HepG2 (cell line): ENCODE measurements around the gene PPCDC. TPM values are rescaled to one million over a fixed set of nuclear protein-coding genes. Genes with fewer than 3 reads are reported as not detected.

ENCODE experiments used
- AHR ChIP-seq: IDR thresholded peaks from 2 replicates; pipeline ENCODE4 v1.6.1; 2018; ENCODE audit warnings: missing genetic modification reagents, missing compliant biosample characterization
- CHD4 ChIP-seq: fragments of 200-600 bp; sonication (generic); IDR thresholded peaks from 2 replicates; pipeline ENCODE4 v1.7.0; 2017; ENCODE audit warnings: mild to moderate bottlenecking, low read length, borderline replicate concordance
- E2F1 ChIP-seq: sonication (generic); formaldehyde crosslinking; IDR thresholded peaks from 2 replicates; pipeline ENCODE4 v1.5.0; 2020; ENCODE audit warnings: missing genetic modification reagents
- GZF1 ChIP-seq: sonication (generic); formaldehyde crosslinking; IDR thresholded peaks from 2 replicates; pipeline ENCODE4 v1.5.1; 2020; ENCODE audit warnings: mild to moderate bottlenecking, missing genetic modification reagents
- MBNL3 ChIP-seq: fragments of 250-450 bp; sonication (Bioruptor Pico); conservative IDR thresholded peaks from 2 replicates; pipeline ENCODE4 v1.8.0; 2022; ENCODE audit warnings: mild to moderate bottlenecking, inconsistent platforms
- MIER2 ChIP-seq: IDR thresholded peaks from 2 replicates; pipeline ENCODE4 v1.6.1; 2016; ENCODE audit warnings: missing biosample characterization, missing genetic modification reagents
- NFATC3 ChIP-seq: sonication (generic); formaldehyde crosslinking; IDR thresholded peaks from 2 replicates; pipeline ENCODE4 v1.5.1; 2020; ENCODE audit warnings: mild to moderate bottlenecking, missing genetic modification reagents
- NPAS2 ChIP-seq: sonication (generic); formaldehyde crosslinking; IDR thresholded peaks from 2 replicates; pipeline ENCODE4 v1.8.0; 2022; ENCODE audit warnings: mild to moderate bottlenecking, missing genetic modification reagents, borderline replicate concordance
- PAX8 ChIP-seq: sonication (generic); formaldehyde crosslinking; IDR thresholded peaks from 2 replicates; pipeline ENCODE4 v1.8.0; 2022; ENCODE audit warnings: mild to moderate bottlenecking, missing genetic modification reagents, borderline replicate concordance
- SCMH1 ChIP-seq: sonication (generic); formaldehyde crosslinking; IDR thresholded peaks from 2 replicates; pipeline ENCODE4 v1.9.0; 2021; ENCODE audit warnings: missing genetic modification reagents, mild to moderate bottlenecking, borderline replicate concordance
- SIX1 ChIP-seq: sonication (generic); formaldehyde crosslinking; IDR thresholded peaks from 2 replicates; pipeline ENCODE4 v1.4.0; 2020; ENCODE audit warnings: missing genetic modification reagents, borderline replicate concordance
- ZKSCAN1 ChIP-seq: fragments of 150-350 bp; IDR thresholded peaks from 2 replicates; pipeline ENCODE4 v1.6.1; 2014; ENCODE audit warnings: low read length
- ZNF136 ChIP-seq: sonication (generic); formaldehyde crosslinking; IDR thresholded peaks from 2 replicates; pipeline ENCODE4 v1.8.1; 2022; ENCODE audit warnings: low read depth, mild to moderate bottlenecking, moderate library complexity, missing genetic modification reagents
- ZNF205 ChIP-seq: IDR thresholded peaks from 2 replicates; pipeline ENCODE4 v1.6.1; 2018; ENCODE audit warnings: missing biosample characterization, missing genetic modification reagents
- ZNF224 ChIP-seq: sonication (generic); formaldehyde crosslinking; IDR thresholded peaks from 2 replicates; pipeline ENCODE4 v1.5.0; 2020; ENCODE audit warnings: mild to moderate bottlenecking, missing genetic modification reagents
- ZNF326 ChIP-seq: sonication (generic); formaldehyde crosslinking; IDR thresholded peaks from 2 replicates; pipeline ENCODE4 v1.4.0; 2020; ENCODE audit warnings: missing genetic modification reagents, borderline replicate concordance
- ZNF331 ChIP-seq: sonication (generic); formaldehyde crosslinking; IDR thresholded peaks from 2 replicates; pipeline ENCODE4 v1.4.0; 2020; ENCODE audit warnings: missing genetic modification reagents
- ZNF501 ChIP-seq: sonication (generic); formaldehyde crosslinking; IDR thresholded peaks from 2 replicates; pipeline ENCODE4 v1.5.1; 2020; ENCODE audit warnings: mild to moderate bottlenecking, moderate library complexity, missing genetic modification reagents
- ZNF510 ChIP-seq: sonication (generic); formaldehyde crosslinking; IDR thresholded peaks from 2 replicates; pipeline ENCODE4 v1.4.0; 2020; ENCODE audit warnings: low read depth, mild to moderate bottlenecking, missing genetic modification reagents
- ZNF639 ChIP-seq: conservative IDR thresholded peaks from 2 replicates; pipeline ENCODE4 v1.6.1; 2018; ENCODE audit warnings: missing genetic modification reagents
- ZNF781 ChIP-seq: sonication (generic); formaldehyde crosslinking; IDR thresholded peaks from 2 replicates; pipeline ENCODE4 v1.5.1; 2020; ENCODE audit warnings: borderline replicate concordance, mild to moderate bottlenecking, missing genetic modification reagents; ENCODE audit errors: not compliant biosample characterization
- ZSCAN30 ChIP-seq: sonication (generic); formaldehyde crosslinking; IDR thresholded peaks from 2 replicates; pipeline ENCODE4 v1.5.0; 2020; ENCODE audit warnings: mild to moderate bottlenecking, missing genetic modification reagents
- ZXDC ChIP-seq: sonication (generic); formaldehyde crosslinking; IDR thresholded peaks from 2 replicates; pipeline ENCODE4 v1.5.0; 2020; ENCODE audit warnings: mild to moderate bottlenecking, missing genetic modification reagents
- polyA plus RNA-seq, 8 experiments: library from polyadenylated mRNA; depleted of rRNA in 3 of 8; stranded (reverse) in 7 of 8; unstranded in 1 of 8; fragments of >200 nt; fragmentation: Illumina TruSeq in 4 of 8; extraction: Trizol in 4 of 8; gene quantifications; 2 replicates each; pipeline versions ENCODE4 v1.2.1 to v1.2.3, GENCODE V29; 2011 to 2016; ENCODE audit warnings: low read depth in 4 of 8, missing spikeins in 1 of 8, mixed read lengths in 1 of 8; ENCODE audit not compliant: insufficient read depth in 1 of 8
- total RNA-seq, 5 experiments: library from RNA; depleted of rRNA; stranded (reverse); fragments of >200 nt; fragmentation: Illumina TruSeq; extraction: Trizol; gene quantifications; 2 replicates each; pipeline ENCODE4 v1.2.3, GENCODE V29; 2016; ENCODE audit warnings: low read depth in 1 of 5

The PPCDC gene
- total and polyA plus RNA-seq, 2 of the 13 experiments (the other 11 are each of a cell fraction or from before 2014, with no cell fraction given) = 12.3 to 12.8 TPM

DNA sequence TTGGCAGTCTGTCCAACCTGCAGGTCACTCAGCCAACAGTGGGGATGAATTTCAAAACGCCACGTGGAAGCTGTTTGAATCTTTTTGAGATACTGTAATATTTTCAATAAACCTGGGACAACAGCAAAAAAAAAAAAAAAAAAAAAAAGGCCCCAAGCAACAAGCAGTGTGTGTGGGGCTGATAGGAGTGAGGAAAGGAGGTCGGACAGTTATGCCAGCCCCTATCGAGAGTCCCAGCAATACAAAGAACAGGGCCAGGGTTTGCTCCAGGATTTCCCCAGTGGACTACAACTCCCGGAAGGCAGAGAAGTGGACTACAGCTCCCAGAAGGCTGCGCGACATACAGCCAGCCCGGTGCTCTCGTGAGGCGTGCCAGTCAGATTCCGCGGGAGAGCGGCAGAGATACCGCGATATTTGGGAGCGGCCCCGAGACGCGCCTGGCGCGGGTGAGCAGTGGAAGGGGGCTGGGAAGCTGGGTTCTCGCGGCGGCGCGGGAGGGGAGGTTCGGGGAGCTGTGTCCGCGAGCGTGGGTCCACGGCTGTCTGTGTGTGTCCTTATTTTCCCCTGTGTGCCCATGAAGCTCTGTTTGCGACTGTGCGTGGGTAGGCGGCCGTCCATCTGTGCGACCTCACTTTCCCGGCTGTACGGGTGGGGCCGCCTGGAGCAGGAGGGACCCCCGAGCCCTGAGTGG lies at the start of gene PPCDC (continued):
- TF ChIP-seq E2F1 (CRISPR knock-in tag) (peak; percentile 97), SCMH1 (CRISPR knock-in tag) (no peak), ZNF639 (CRISPR knock-in tag) (peak; percentile 62; the same call in 1 of the 2 replicates), ZNF501 (CRISPR knock-in tag) (peak; percentile 89), ZNF510 (CRISPR knock-in tag) (peak; percentile 47; the same call in 1 of the 2 replicates), ZXDC (no peak), ZNF326 (CRISPR knock-in tag) (no peak), GZF1 (no peak), MIER2 (CRISPR knock-in tag) (peak; percentile 64; the same call in 1 of the 2 replicates), CHD4 (no peak), NFATC3 (CRISPR knock-in tag) (no peak), ZNF205 (CRISPR knock-in tag) (peak; percentile 60; the same call in 1 of the 2 replicates), ZKSCAN1 (no peak), ZNF331 (peak; percentile 75), ZNF224 (0 out of 2 replicates have a peak, but pooled peaks have one; percentile 41), ZSCAN30 (CRISPR knock-in tag) (no peak), MBNL3 (CRISPR knock-in tag) (no peak), NPAS2 (CRISPR knock-in tag) (no peak), ZNF781 (peak; percentile 75), ZNF136 (CRISPR knock-in tag) (no peak), PAX8 (CRISPR knock-in tag) (no peak), SIX1 (CRISPR knock-in tag) (no peak), AHR (CRISPR knock-in tag) (peak; percentile 80; the same call in 1 of the 2 replicates)
